ENCODE measurements around the gene BABAM2. TPM values are rescaled to one million over a fixed set of nuclear protein-coding genes. Genes with fewer than 3 reads are reported as not detected.

The BABAM2 gene
- total and polyA plus RNA-seq, 2 experiments from 2014 or later, result 31.8 to 83.3 TPM

DNA sequence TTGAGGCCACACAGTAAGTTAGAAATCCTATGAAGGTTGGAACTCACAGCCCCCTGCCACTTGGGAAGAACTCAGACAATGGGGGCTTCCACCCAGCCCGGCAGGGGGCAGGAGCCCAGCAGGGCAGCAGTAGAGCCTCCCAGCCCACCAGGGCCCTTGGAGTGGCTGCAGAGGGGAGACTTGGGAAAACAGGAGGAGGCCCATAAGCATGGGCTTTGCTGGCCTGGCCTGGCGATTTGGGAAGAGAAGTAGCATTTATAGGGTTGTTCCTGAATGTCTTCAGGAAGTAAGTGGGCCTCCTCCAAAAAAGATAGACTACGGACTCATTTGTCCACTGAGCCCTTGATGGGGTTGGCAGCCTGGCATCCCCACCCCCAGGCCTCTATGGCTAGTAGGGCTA lies 484.7 kb downstream of the BABAM2 start:
- DNase-seq (ENCODE audit: low read depth in 1 of 2, low spot score in 1 of 2), result no peak
- Histone ChIP-seq H3K36me3 (no peaks in the 10 kb centered on the region), H3K4me1 (ENCODE audit: low read depth) (no peaks in the 10 kb centered on the region), H3K9me3 (ENCODE audit: low read depth) (no peaks in the 10 kb centered on the region), H3K4me3 (no peak overlapping the region), H3K27ac (no peak overlapping the region), H3K27me3 (no peaks in the 10 kb centered on the region)
- TF ChIP-seq, protein P1, sequence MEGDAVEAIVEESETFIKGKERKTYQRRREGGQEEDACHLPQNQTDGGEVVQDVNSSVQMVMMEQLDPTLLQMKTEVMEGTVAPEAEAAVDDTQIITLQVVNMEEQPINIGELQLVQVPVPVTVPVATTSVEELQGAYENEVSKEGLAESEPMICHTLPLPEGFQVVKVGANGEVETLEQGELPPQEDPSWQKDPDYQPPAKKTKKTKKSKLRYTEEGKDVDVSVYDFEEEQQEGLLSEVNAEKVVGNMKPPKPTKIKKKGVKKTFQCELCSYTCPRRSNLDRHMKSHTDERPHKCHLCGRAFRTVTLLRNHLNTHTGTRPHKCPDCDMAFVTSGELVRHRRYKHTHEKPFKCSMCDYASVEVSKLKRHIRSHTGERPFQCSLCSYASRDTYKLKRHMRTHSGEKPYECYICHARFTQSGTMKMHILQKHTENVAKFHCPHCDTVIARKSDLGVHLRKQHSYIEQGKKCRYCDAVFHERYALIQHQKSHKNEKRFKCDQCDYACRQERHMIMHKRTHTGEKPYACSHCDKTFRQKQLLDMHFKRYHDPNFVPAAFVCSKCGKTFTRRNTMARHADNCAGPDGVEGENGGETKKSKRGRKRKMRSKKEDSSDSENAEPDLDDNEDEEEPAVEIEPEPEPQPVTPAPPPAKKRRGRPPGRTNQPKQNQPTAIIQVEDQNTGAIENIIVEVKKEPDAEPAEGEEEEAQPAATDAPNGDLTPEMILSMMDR (IDR thresholded peaks at IDR 0.05; ENCODE audit: low read depth, low read length), result no peak

DNA sequence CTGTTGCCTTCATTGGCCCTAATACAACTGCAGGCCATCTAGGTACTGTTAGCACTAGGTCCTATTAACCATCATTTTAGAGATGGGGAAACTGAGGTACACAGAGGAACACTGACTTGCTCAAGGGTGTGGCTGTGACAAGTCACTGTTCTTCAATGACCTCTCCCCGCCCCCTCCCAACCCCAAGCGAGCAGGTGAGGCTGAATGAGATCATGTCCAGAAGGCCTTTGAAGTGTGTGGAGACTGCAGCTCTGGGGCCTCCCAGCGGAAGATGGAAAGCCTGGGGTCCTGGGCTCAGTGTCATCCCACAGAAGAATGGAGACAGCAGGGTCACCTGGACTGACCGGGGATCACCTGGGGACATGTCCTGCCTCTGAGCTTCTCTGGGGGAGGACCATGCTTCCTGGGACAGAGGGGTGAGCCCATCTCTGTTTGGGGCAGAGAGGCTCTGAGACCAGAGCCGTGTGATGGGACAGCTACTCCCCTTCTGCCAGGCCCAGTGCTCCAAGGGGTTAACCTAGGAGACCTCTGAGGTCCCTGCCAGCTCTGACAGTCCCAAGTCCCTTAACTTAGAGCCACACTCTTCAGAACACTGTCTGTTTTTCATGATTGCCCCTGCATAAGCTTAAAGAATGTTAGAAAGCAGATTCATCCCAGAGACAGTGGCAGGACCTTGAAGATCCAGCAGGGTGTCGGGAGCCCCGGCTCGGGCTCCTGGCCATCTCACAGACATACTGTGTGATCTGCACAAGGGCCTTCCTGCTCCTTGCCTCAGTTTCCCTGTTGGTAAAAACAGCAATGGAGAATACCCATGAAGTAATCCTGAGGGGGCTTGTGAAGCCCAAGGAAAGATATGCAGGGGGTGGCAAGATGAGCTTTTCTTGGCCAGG lies 485.5 kb downstream of the BABAM2 start:
- H3K9me3 ChIP-seq (ENCODE audit: low read depth), result no peaks in the 10 kb centered on the region
- DNase-seq (ENCODE audit: low read depth in 1 of 2, low spot score in 1 of 2), result no peak
- no peaks in the 10 kb centered on the region for H3K27me3 ChIP-seq
- H3K4me1 ChIP-seq (ENCODE audit: low read depth), result no peaks in the 10 kb centered on the region
- H3K27ac ChIP-seq, result no peak overlapping the region
- no peaks in the 10 kb centered on the region for H3K36me3 ChIP-seq
- no peak overlapping the region for H3K4me3 ChIP-seq
- TF ChIP-seq, protein P1 (IDR thresholded peaks at IDR 0.05; ENCODE audit: low read depth, low read length), result no peak

DNA sequence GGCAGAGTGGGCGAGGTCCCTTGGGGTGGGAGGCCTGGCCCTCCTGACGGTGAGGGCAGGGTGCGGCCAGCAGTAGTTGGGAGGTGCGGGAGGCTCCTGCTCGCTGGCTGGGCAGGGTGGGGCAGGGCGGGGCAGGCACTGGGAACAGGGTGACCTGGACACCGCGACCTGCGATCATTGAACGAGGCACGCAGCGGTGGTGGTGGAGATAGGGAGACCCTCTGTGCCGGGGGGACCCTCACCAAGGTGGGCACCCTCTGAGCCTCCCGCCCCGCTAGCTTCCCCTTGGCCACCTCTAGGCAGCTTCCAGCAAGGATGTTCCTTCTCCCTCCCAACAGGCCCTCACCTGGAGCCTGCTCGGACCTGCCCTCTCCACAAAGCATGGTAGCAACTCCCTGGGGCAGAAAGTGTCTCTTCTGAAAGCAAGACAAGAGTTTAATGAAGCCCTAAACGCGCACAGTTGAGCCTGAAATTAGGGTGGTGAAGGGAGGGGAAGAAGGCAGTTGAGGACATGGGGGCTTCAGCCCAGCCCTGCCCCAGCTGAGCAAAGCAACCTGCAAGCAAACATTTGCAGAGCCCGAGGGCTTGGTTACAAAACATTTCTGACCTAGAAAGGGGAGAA lies 486.8 kb downstream of the BABAM2 start:
- no peaks in the 10 kb centered on the region for H3K9me3 ChIP-seq (ENCODE audit: low read depth)
- no peaks in the 10 kb centered on the region for H3K4me1 ChIP-seq (ENCODE audit: low read depth)
- H3K27me3 ChIP-seq, result no peaks in the 10 kb centered on the region
- no peak for DNase-seq (ENCODE audit: low read depth in 1 of 2, low spot score in 1 of 2)
- no peak overlapping the region for H3K27ac ChIP-seq
- no peak overlapping the region for H3K4me3 ChIP-seq
- H3K36me3 ChIP-seq, result no peaks in the 10 kb centered on the region
- TF ChIP-seq, protein P1 (IDR thresholded peaks at IDR 0.05; ENCODE audit: low read depth, low read length), result no peak

DNA sequence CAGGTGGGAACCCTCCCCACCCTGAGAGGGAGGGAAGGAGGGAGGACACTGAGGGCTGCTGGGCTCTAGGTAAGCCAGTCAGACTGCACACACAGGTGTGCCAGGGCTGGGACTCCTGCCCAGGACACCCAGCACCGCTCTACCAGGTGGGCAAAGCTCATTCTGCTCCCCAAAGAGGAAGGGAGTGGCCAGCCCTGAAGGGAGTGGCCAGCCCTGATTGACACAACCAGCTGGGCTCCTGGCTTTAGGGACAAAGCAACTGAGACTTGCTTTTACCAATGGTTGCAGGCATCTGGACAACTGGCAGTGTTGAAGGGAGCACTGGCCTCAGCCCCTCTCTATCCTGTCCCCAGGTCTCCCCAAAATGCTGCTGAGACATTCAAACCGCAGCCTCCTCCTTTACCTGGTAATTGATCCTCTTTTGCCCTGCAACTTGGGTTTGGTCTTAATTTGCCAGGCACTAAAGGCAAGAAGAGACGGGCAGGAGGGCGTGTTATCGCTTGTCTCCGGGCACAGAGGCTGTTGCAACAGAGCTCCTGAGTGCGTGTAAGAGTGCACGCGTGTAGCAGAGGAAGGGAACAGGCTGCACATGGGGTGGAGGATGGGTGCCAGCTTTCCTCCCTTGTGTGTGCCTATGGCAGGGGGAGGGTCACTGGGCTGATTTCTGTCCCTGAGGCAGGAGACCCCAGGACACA lies 487.6 kb downstream of the BABAM2 start:
- Histone ChIP-seq H3K4me1 (ENCODE audit: low read depth) (no peaks in the 10 kb centered on the region), H3K36me3 (no peaks in the 10 kb centered on the region), H3K9me3 (ENCODE audit: low read depth) (no peaks in the 10 kb centered on the region), H3K4me3 (no peak overlapping the region), H3K27ac (no peak overlapping the region), H3K27me3 (no peaks in the 10 kb centered on the region)
- no peak for DNase-seq (ENCODE audit: low read depth in 1 of 2, low spot score in 1 of 2)
- TF ChIP-seq, protein P1 (IDR thresholded peaks at IDR 0.05; ENCODE audit: low read depth, low read length), result no peak

DNA sequence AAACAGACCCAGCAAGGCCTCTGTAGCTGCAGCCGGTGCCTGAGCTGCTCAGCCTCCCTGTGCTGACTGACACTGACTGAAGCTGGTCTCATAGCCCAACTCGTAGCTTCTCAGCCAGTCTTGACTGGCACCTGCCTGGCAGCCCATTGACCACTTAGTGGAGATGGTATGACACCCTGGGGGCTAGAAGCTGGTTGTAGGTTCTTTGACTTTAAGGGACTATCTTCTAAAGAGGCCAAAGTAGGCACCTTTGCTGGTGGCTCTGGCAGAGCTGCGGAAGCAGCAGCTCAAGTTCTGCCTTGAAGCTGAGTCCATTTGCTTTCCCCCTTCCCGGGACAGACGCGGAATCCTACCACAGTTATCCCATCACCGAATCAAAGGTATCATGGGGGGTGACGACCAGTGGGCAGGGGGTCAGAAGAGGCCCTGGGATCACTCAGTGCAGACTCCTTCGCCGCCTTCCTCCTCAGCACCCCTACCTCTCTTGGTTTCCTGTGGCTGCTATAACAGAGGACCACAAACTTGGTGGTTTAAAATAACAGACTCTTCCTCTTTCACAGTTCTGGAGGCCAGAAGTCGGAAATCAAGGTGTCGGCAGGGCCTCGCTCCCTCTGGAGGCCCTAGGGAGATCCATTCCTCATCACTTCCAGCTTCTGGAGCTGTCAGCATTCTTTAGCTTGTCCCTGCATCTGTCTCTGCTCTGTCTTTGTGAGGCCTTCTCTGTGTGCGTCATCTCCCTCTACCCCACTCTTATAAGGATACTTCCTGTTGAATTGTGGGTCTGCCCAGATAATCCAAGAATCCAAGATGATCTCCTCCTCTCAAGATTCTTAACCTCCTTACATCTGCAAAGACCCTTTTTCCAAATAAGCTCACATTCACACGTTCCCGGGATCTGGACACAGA lies 488.4 kb downstream of the BABAM2 start:
- Histone ChIP-seq H3K4me1 (ENCODE audit: low read depth) (no peaks in the 10 kb centered on the region), H3K27ac (no peak overlapping the region), H3K9me3 (ENCODE audit: low read depth) (no peaks in the 10 kb centered on the region), H3K4me3 (no peak overlapping the region), H3K27me3 (no peaks in the 10 kb centered on the region), H3K36me3 (no peaks in the 10 kb centered on the region)
- no peak for DNase-seq (ENCODE audit: low read depth in 1 of 2, low spot score in 1 of 2)
- TF ChIP-seq, protein P1 (IDR thresholded peaks at IDR 0.05; ENCODE audit: low read depth, low read length), result no peak
